ENCODE data around the gene PCDHA5.

GRCh38 chr5:140857987-140858240 lies 36.5 kb downstream of the PCDHA5 start:
- TF ChIP-seq, protein P1, sequence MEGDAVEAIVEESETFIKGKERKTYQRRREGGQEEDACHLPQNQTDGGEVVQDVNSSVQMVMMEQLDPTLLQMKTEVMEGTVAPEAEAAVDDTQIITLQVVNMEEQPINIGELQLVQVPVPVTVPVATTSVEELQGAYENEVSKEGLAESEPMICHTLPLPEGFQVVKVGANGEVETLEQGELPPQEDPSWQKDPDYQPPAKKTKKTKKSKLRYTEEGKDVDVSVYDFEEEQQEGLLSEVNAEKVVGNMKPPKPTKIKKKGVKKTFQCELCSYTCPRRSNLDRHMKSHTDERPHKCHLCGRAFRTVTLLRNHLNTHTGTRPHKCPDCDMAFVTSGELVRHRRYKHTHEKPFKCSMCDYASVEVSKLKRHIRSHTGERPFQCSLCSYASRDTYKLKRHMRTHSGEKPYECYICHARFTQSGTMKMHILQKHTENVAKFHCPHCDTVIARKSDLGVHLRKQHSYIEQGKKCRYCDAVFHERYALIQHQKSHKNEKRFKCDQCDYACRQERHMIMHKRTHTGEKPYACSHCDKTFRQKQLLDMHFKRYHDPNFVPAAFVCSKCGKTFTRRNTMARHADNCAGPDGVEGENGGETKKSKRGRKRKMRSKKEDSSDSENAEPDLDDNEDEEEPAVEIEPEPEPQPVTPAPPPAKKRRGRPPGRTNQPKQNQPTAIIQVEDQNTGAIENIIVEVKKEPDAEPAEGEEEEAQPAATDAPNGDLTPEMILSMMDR (IDR thresholded peaks at IDR 0.05): no peak
- no peak for TF ChIP-seq EZH2 (IDR thresholded peaks at IDR 0.05; ENCODE audit: borderline replicate concordance, insufficient read depth, low read depth, low read length, poor library complexity, severe bottlenecking)
